Measurements from ENCODE around the gene VMAC. TPM values are rescaled to one million over a fixed set of nuclear protein-coding genes. Genes with fewer than 3 reads are reported as not detected.
A peak's percentile ranks its signal among the peaks of the same experiment; 100 is the strongest.

VMAC gene
- total and polyA plus RNA-seq, 9 of the 15 experiments (the other 6 are each of a cell fraction or from before 2014, with no cell fraction given), result 0.03 to 3.4 (median 1.1) TPM

- Histone ChIP-seq H4K20me1 (replicated peaks; ENCODE audit: control insufficient read depth, insufficient read depth, low read length) (peaks cover 25% of the 10 kb centered on the region), H3K9me3 (replicated peaks; ENCODE audit: control insufficient read depth, insufficient read depth, low read depth, low read length) (no peaks in the 10 kb centered on the region), H3K4me2 (ENCODE audit: insufficient read depth, low read length) (no peak overlapping the region), H3K4me1 (replicated peaks in 1 of 2; ENCODE audit: control insufficient read depth in 2 of 2, insufficient read depth in 2 of 2, low read length in 2 of 2) (peaks cover 8 to 49% of the 10 kb centered on the region in 2 experiments; a peak in 4 of 5 replicates), H3K9ac (ENCODE audit: insufficient read depth in 1 of 2, low read depth in 2 of 2, low read length in 2 of 2) (peak overlapping the region in 1 of 2 experiments; percentile 50; a peak in 2 of 4 replicates), H3K27me3 (ENCODE audit: control insufficient read depth in 2 of 2, insufficient read depth in 2 of 2, low read length in 2 of 2) (no peaks in the 10 kb centered on the region), H3K27ac (ENCODE audit: extremely low read depth, low read depth, low read length) (no peak overlapping the region), H3K79me2 (ENCODE audit: control insufficient read depth, insufficient read depth, low read length) (peaks cover 46% of the 10 kb centered on the region), H3K4me3 (no peak overlapping the region), H3K9me1 (ENCODE audit: control insufficient read depth, insufficient read depth, low read length) (no peaks in the 10 kb centered on the region), H3K36me3 (ENCODE audit: control insufficient read depth, insufficient read depth, low read length) (peaks cover 53% of the 10 kb centered on the region; the same call in 2 of the 3 replicates), H2AFZ (ENCODE audit: low read depth, low read length) (no peak overlapping the region)
- ChIA-PET CTCF (ENCODE audit: low intra/inter-chr PET ratio) (no interaction called here), POLR2A (interaction anchor here (1.0 to 1.4 kb wide), 2 partner anchors 9 to 22 kb away, joined by 3 to 7 read pairs; no protein-coding TSS in a partner anchor)
- FAIRE-seq (no peak), ATAC-seq (no peak), DNase-seq (ENCODE audit: extremely low read depth in 1 of 4, low spot score in 3 of 4) (no peak)
- WGBS (ENCODE audit: insufficient coverage, low coverage, missing lambda C conversion rate), result 87% methylated on average over 11 of the region's 13 CpGs
- no TSS peak for BruUV-seq (replicated peaks)
- TF ChIP-seq E2F6 (IDR thresholded peaks at IDR 0.05; ENCODE audit: borderline replicate concordance in 1 of 2, extremely low read depth in 1 of 2, insufficient read depth in 1 of 2, insufficient read length in 1 of 2, low read depth in 1 of 2, low read length in 1 of 2, poor library complexity in 1 of 2, severe bottlenecking in 1 of 2) (no peak), ZNF24 (IDR thresholded peaks at IDR 0.05) (peak; percentile 95), ZBTB8A (IDR thresholded peaks at IDR 0.05; ENCODE audit: partially characterized antibody) (no peak)
- intact Hi-C loops (cut with micrococcal nuclease) (no loop called here), in situ Hi-C loops (cut with MboI) (no loop called here)
These were observed 4.7 kb upstream of the VMAC start for GRCh38 chr19:5899728-5900526.
